GM15510 (cell line): ENCODE measurements around the gene KRABD2.

Source experiments
- POLR2A ChIP-seq: IDR thresholded peaks from 3 replicates; pipeline ENCODE4 v1.6.1; 2011; ENCODE audit warnings: borderline replicate concordance; ENCODE audit not compliant: insufficient read length; ENCODE audit errors: extremely low read depth

KRABD2 gene

DNA sequence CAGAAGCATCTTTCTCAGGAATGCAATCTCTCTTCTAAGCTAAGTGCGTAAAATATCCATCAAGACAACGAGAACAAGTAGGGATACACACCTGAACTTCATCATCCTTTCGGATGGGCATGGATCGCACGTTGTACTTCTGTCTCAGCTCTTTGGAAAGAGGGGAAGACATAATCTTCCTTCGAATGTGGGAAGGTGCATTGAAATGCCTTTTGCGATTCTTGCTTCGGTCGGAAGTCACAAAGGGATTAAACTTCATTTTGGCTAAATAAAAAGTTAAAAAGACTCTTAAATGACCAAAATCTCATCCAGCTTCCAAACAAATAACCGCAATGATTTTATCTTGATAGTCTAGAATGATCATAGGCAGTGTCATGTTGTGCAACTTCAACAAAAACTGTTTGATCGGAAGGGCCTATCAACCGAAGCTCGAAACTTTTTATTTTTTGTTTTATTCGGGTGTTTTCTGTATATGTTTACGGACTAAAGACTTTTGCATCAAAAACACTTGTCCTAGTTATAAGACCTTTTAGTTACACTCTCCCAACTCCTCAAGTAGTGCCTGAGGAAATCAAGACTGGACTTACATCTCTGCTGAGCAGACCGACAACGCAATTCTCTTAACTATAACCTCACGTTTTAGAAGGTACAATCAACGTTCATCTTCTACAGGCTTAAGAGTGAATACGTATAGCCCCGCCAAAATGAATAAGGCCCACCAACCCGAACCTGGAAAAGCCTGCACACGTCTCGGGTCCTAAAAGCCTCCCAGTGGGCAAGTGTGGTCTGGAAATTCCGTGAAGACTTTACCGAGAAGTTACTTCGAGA, 5.8 kb upstream of the KRABD2 start:
- TF ChIP-seq POLR2A = no peak

DNA sequence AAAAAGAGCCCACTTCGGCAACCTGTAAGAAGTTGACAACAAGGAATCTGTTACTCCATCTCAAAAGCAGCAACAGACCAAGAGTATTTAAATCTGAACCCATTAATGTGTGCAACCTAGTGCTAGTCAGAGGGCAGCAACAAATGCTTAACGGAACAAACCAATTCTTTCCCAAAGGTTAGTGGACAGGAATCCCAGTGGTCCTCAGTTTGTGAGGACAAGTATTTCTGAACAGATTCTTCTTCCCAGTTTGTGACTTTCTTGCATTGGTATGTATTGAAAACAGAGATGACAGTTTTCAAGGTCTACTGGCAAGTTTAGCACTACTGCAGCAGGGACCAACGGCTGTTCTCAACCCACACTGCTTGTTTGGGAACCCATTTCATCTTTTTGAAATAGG, 3.5 kb upstream of the KRABD2 start:
- no peak for TF ChIP-seq POLR2A

DNA sequence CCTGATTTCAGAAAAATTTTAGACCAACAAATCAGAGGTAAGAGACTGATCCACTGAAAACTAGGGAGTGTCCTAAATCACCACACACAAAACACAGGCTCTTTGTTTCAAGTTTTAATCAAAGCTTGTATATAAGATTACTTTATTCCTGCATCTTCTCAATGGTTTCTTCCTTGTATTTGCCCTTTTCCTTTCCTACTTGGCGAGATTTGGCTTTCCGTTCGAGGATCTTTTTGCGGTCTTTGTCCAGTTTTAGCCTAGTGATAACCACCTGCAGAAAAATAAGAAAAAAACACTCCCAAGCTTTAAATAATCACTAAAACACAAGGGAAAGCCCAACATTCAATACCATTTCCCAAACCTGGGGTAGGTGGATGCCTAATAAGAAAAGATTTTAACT, 918 bp upstream of the KRABD2 start:
- no peak for TF ChIP-seq POLR2A

DNA sequence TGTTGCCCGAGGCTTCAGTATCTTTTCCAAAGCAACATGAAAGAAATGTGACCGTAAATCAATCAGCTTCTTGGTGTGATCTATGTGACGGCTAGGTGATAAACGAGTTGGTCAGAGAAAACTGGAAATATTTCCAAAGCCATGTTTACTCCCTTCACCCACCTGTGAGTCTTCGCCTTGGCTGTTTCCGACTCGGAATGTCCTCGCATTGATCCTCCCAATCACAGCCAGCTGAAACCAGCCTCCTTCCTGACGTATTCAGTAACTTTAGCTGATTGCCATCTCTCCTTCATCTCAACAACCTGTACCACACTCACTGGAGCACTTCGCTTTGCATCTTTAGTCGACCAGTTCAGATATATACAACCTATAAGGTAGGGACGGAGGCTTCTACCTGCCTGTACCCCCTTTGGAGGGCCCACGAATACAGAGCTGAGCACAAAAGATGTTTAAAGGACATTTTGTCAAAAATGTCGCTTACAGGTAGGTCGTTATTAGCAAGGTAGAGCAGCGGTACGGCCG, 705 bp downstream of the KRABD2 start:
- TF ChIP-seq POLR2A = no peak

DNA sequence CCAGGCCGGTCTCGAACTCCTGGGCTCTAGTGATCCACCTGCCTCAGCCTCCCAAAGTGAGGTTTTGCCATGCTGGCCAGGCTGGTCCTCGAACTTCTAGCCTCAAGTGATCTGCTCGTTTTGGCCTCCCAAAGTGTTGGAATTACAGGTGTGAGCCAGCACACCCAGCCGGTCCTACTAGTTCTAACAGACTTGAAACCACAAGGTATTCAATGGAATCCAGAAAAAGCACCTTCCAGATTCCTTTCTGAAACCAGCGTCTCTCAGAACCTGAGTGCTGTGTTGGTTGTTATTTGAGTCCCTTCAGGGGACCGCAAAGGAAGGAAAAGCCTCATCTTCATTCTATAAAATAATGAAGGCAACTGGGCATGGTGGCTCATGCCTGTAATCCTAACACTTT, 4.1 kb downstream of the KRABD2 start:
- TF ChIP-seq POLR2A = no peak

DNA sequence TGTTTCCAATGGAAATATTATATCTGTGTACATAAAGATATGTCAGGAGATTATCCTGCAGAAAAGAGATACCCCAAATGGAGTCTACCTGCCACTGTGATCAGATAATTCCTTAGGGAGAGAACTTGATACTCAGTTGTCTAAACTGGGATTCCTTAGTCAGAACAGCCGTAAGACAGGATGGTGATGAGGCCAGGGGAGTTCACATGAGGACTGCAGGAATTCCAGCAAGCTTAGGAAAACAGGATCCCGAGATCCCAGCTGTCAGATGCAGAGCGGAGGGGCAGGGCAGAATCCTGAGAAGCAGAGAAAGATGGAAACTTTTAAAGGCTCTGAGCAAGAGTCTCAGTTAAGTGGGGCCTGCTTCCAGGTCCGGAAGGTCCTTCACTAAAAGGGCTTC, 4.7 kb downstream of the KRABD2 start:
- TF ChIP-seq POLR2A = no peak

DNA sequence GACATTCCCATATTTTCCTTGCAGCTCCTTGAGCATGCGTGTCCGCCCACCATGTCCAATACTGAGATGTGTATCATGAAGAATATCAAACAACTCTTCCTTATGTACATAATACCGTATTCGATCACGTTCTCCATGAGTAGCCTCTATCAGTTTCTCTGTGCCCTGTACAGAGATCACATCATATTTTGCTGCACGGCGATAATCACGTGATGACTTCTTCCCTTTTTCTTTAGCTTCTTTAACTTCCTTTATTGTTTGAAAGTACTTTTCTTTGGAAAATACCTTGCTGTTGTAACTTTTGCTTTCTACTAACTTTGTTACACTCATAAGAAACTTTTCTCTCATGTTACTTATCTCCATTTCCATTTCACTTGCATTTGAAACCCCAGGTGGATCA, 6.6 kb downstream of the KRABD2 start:
- TF ChIP-seq POLR2A = no peak

DNA sequence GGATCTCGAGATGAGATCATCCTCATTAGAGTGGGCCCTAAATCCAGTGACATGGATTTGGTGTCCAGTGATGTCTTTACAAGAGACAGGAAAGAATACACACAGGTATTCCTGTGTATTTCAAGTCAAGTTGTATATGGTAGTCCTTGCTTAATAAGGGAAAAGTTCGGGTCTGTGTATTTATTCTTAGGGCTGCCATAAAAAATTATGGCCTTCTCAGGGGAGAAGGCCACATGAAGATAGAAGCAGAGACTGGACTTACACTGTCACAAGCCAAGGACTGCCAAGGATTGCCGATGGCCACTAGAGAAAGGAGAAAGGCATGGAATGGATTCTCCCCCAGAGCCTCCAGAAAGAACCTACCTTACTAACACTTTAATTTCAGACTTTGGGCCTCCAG, 8.3 kb downstream of the KRABD2 start:
- no peak for TF ChIP-seq POLR2A

DNA sequence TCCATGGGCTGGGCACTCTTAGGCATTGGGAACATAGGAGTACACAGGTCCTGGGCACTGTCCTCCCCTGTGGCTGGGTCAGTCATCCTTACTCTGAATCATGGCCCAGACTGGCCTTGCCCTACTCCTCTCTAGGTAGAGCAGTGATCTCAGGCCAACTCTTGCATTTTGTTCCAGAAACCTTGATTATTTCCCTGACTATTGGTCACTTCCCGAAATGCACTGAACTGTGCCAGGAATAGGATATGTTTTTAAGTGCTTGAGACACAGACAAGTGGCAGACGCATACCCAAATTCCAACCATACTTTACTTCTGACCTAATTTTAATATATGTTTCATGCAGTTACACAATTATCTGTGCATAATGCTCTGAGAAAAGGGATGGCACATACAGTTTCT, 10.3 kb downstream of the KRABD2 start:
- TF ChIP-seq POLR2A = no peak

DNA sequence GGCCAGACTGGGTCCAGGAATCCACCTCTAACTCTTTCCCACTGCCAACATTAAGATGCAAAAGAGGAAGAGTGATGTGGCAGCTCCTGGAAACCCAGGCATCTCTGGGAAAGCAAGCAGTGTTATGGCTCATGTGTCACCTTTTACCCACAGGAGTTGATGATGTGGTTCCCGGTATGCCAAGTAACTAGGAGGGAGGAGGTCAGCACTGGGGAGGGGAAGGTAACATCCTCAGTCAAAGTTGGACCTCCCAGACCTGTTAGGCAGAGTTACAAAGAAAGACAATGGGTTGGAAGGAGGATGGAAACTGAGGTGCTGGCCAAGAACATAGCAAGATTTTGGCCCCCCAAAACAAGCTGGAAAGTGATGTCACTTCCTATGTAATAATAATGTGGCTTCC, 11.4 kb downstream of the KRABD2 start:
- no peak for TF ChIP-seq POLR2A

DNA sequence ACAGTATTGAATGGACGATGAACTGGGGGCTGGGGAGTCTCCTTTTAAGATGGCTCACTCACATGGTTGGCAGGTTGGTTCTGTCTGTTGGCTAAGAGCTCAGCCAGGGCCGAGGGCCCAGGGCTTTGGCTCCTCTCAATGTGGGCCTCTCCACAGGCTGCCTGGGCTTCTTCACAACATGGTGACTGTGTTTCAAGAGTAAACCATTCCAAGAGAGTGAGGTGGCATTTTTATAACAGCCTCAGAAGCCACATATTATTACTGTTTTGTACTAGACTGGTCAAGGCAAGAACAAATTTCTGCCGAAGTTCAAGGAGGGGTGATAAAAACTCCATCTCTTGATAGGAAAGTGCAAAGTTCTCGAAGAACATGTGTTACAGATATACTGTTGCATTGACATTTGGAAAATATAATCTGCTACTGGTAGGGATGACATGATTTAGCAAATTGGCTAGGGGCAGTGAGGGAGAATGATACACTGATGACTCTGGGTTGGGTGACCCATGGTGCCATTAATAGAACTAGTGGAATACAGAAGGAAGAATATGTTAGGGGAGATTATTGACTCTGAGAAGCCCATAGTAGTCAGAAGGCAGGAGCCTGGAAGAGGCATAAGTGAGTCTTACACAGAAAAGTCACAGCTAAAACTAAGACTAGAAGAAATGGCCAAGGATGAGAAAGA, 13.7 kb downstream of the KRABD2 start:
- TF ChIP-seq POLR2A = no peak

DNA sequence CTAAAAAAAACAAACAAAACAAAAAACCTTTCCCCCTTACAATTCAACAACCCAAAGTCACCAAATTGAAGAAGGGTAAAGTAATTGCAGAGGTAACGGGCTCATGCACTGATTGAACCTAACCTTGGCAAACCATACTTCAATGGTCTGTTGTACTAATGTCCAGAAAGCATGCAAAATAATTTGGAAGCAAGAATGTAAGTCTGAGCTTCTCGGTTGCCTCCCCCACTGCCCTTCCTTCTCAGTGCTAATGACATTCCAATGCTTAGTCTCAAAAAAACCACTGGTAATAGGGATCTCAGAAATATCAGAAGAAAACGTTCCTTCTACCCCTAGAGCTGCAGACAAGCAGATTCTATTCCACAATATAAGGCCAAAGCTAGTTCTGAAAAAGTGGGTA, 15.8 kb downstream of the KRABD2 start:
- no peak for TF ChIP-seq POLR2A

DNA sequence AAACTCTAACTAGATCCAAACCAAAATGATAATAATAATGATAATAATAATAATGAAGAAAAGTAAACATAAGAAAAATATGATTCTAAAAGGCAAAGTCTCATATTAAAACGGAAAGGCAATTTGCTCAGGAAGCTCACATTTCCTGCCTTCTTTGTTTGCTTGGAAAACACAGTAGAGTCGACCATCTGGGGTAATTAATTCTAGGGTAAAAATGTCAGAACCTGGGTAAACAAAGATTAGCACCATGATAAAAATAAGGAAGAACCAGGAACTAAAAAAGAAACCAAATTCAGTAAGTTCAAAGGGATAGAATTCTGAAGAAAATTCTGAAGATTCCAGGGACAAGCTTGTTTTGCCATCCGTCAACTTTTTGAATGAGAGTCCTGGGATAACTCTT, 16.2 kb downstream of the KRABD2 start:
- TF ChIP-seq POLR2A = no peak

DNA sequence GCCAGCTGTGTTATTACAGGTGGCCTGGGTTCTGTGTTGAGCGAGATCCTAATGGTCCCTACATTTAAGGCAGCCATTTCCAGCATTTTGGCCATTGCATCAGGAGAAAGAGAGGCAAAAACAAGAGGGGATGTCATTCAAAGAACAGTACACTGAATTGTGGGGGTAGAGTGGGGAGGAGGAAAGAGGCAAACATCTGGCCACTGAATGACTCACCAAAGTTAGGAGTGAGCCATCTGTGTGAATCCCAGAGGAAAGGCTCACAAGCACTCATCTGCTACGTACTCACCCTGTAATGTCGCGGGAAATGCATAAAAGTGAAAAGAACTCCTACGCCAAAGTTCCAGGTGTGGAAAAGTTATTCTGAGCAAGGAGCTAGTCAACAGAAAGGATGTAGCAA, 16.7 kb downstream of the KRABD2 start:
- TF ChIP-seq POLR2A = no peak

DNA sequence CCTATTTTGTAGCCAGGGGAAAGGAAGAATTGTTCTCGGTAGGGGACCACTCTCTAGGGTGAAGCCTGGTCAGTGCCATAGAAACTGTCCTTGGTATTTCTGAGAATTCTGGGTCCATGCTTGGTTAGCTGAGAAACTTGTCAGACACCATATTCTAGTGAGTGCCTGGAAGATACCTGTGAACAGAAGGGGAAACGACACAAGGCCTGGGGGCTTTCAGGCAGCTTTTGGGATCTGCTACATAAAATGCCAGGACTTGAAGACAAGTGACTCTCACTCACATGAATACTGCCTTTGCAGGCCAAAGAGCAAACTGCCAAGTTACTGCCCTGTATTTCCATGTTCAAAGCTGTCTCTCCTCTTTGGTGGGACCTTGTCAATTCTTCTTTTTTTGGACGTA, 18.6 kb downstream of the KRABD2 start:
- no peak for TF ChIP-seq POLR2A

DNA sequence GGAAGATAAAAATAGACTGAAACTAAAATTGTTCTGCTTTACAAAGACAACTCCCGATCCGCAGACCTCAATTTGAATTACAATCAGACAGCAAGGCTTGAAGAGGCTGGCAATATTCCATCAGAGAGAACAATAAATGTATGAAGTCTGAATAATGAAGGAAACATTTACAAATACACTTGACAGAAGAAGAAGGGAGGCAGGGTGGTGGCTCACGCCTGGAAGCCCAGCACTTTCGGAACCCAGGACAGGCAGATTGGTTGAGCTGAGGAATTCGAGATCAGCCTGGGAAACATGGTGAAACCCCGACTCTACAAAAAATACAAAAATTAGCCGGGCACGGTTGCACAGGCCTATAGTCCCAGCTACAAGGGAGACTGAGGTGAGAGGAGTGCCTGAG, 22.3 kb downstream of the KRABD2 start:
- TF ChIP-seq POLR2A = no peak
